Activated T-cell treated with anti-CD3 and anti-CD28 coated beads, Interleukin-2, amount 50 U/mL, for 24 hours (primary cell): ENCODE data around the gene NAIP.
"Not testable (repeated sequence)": the region's sequence is repeated elsewhere in the genome, so short reads cannot be mapped to it uniquely, and the experiment has no call there.

ENCODE experiments used
- DNase-seq: peaks from one replicate; pipeline ENCODE4 v3.0.0-alpha.2; 2020
- H3K27ac Mint-ChIP-seq: 2 replicates; pipeline ENCODE4 v1.8.0; 2020; ENCODE audit warnings: mild to moderate bottlenecking, mixed read lengths
- H3K27me3 Mint-ChIP-seq: 2 replicates; pipeline ENCODE4 v1.8.0; 2020; ENCODE audit warnings: mixed read lengths
- H3K36me3 Mint-ChIP-seq: 2 replicates; pipeline ENCODE4 v1.8.0; 2020; ENCODE audit warnings: low read depth, mixed read lengths
- H3K4me1 Mint-ChIP-seq: 2 replicates; pipeline ENCODE4 v1.8.0; 2020; ENCODE audit warnings: low read depth, mixed read lengths
- H3K4me3 Mint-ChIP-seq: 2 replicates; pipeline ENCODE4 v1.8.0; 2020; ENCODE audit warnings: mild to moderate bottlenecking, moderate library complexity, mixed read lengths
- H3K9me3 Mint-ChIP-seq: 2 replicates; pipeline ENCODE4 v1.8.0; 2020; ENCODE audit warnings: mixed read lengths

The NAIP gene, protein sequence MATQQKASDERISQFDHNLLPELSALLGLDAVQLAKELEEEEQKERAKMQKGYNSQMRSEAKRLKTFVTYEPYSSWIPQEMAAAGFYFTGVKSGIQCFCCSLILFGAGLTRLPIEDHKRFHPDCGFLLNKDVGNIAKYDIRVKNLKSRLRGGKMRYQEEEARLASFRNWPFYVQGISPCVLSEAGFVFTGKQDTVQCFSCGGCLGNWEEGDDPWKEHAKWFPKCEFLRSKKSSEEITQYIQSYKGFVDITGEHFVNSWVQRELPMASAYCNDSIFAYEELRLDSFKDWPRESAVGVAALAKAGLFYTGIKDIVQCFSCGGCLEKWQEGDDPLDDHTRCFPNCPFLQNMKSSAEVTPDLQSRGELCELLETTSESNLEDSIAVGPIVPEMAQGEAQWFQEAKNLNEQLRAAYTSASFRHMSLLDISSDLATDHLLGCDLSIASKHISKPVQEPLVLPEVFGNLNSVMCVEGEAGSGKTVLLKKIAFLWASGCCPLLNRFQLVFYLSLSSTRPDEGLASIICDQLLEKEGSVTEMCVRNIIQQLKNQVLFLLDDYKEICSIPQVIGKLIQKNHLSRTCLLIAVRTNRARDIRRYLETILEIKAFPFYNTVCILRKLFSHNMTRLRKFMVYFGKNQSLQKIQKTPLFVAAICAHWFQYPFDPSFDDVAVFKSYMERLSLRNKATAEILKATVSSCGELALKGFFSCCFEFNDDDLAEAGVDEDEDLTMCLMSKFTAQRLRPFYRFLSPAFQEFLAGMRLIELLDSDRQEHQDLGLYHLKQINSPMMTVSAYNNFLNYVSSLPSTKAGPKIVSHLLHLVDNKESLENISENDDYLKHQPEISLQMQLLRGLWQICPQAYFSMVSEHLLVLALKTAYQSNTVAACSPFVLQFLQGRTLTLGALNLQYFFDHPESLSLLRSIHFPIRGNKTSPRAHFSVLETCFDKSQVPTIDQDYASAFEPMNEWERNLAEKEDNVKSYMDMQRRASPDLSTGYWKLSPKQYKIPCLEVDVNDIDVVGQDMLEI (N-terminal part only)

DNA sequence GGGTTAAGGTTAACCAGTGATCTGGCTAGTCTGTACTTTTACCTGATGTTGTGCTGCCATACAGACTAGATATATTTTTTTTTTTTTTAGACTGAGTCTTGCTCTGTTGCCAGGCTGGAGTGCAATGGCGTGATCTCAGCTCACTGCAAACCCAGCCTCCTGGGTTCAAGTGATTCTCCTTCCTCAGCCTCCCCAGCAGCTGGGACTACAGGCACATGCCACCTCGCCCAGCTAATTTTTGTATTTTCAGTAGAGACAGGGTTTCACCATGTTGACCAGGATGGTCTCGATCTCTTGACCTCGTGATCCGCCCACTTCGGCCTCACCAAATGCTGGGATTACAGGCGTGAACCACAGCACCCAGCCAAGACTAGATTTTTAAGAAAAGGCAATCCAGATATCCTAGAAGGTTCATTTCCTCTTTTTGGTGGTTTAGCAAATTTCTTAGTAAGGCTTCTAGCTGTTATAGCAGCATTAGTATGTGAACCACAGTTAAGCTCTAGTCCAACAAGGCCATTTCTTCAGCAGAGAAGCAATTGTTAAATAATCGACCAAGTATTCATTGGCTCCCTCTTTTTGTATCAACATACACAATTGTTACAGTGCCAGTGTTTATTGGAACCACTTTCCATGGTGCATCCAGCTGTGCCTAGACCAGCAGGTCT, at the start of gene NAIP:
Gene NAIP, minus strand, starts transcription at position 51 of the 665 bp plus-strand sequence. CDS start 12,424 bp downstream, outside the sequence.
- not testable (repeated sequence) for H3K27me3 Mint-ChIP-seq, H3K4me3 Mint-ChIP-seq, H3K36me3 Mint-ChIP-seq

DNA sequence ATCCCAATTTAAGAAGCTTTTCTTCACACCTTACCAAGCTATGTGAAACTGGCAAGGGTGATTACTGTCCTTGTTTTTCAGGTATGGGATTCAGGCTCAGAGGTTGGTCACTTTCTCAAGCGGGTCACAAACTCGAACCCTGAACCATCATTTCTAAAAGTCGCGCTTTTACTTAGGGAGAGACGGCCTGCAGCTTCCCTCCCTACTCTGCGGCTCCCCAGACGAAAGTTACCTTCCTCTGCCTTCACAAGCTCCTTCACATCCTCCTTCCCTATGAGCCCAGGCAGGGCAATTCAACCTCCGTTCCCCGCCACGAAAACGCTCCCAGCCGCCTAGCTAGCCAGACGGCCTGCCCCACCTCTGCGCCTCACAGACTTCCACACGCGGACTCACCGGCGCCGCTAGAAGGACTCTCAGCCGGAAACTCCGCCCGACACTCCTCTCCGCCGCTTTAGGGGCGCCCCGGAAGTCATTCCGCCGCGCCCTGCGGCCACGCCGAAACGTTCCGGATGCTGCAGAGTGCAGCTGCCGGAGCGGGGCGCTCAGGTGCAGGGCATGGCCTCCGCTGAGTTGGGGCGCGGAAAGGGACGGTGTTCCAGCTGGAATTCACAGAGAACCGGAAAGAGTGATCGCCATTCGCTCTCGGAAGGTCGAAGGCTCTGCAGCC, 42.3 kb upstream of the NAIP start, which contains the start of gene GTF2H2:
Gene GTF2H2, minus strand, starts transcription at position 415 of the 667 bp plus-strand sequence. CDS start 4,913 bp downstream, outside the sequence.
- H3K4me1 Mint-ChIP-seq, H3K9me3 Mint-ChIP-seq, H3K36me3 Mint-ChIP-seq, H3K27ac Mint-ChIP-seq, H3K27me3 Mint-ChIP-seq, H3K4me3 Mint-ChIP-seq, DNase-seq: not testable (repeated sequence)

More for the DNA sequence above, at the start of gene NAIP:
- H3K9me3 Mint-ChIP-seq, H3K4me1 Mint-ChIP-seq, DNase-seq, H3K27ac Mint-ChIP-seq: not testable (repeated sequence)

DNA sequence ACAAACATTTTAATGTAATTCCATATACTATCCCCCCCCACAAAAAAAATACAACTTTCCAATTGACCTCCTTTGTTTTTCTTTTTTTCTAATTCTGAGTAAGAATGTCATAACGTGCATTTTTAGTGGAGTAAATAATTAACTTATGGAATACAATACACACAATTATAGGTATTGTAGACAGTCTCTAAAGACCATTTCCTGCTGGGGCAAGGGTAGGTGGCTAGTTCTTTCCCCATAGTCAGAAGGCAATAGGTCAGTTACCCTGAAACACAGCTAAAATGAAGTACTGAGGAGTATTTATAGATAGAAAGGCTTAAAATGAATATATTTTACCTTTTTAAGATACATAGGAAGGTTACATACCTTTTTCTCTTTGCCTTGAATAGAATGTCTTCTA, 36.2 kb upstream of the NAIP start:
- not testable (repeated sequence) for H3K36me3 Mint-ChIP-seq

DNA sequence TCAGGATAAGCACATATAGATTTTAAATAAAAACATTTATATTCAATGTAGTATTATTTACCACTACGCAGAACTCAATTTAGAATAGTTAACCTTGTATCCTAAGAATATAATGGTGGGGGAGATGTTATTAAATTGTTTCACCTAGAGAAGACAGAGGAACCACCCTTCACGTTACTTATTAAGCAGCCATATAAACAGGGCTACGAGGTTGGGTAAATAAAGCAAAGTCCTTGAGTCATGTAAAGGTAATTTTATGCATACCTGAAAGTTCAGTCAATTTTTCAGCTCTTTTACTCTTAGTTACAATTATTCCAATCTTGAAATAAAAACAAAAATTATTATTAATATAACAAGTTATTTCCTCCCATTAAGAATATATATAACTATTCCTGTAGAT, 34.3 kb upstream of the NAIP start:
- H3K9me3 Mint-ChIP-seq, H3K4me3 Mint-ChIP-seq, H3K36me3 Mint-ChIP-seq, H3K27ac Mint-ChIP-seq, DNase-seq, H3K4me1 Mint-ChIP-seq, H3K27me3 Mint-ChIP-seq: not testable (repeated sequence)

More for the DNA sequence above, 36.2 kb upstream of the NAIP start:
- H3K4me3 Mint-ChIP-seq, H3K9me3 Mint-ChIP-seq, H3K27ac Mint-ChIP-seq, H3K27me3 Mint-ChIP-seq, H3K4me1 Mint-ChIP-seq, DNase-seq: not testable (repeated sequence)

DNA sequence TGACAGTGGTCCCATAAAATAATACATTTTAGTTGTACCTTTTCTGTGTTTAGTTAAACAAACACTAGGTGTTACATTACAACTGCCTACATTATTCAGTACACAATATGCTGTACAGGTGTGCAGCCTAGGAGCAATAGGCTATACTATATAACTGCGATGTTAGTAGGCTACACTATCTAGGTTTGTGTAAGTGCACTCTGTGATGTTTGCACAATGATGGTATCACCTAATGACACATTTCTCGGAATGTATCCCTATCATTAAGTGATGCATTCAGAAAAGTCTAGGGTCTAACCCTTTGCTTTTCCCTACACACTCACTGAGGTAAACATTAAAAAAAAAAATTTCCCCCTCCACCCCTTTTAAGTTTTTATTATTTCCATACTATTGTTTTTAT, 19.7 kb upstream of the NAIP start:
- H3K27ac Mint-ChIP-seq, H3K9me3 Mint-ChIP-seq, DNase-seq, H3K27me3 Mint-ChIP-seq, H3K4me1 Mint-ChIP-seq, H3K4me3 Mint-ChIP-seq, H3K36me3 Mint-ChIP-seq: not testable (repeated sequence)

DNA sequence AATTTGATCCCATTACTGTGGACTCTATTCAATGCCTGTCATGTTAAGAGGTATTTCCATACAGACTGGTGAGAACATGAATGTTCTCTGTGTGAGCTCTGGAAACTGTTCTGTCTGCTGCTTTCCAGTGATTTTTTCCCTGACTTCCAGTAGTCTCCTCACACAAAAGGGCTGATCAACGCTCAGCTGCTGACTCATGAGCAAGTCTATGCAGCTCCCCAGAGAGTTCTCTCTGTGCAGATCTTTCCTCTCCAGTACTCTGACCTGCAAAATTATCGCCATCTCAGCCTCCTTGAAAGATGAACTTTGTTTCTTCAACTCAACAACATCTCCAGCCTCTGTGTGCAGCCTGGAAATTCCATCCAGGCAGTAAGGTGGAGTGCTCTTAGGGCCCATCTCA, 19.0 kb upstream of the NAIP start:
- H3K27me3 Mint-ChIP-seq, H3K4me1 Mint-ChIP-seq, H3K9me3 Mint-ChIP-seq, H3K27ac Mint-ChIP-seq, DNase-seq, H3K36me3 Mint-ChIP-seq, H3K4me3 Mint-ChIP-seq: not testable (repeated sequence)

DNA sequence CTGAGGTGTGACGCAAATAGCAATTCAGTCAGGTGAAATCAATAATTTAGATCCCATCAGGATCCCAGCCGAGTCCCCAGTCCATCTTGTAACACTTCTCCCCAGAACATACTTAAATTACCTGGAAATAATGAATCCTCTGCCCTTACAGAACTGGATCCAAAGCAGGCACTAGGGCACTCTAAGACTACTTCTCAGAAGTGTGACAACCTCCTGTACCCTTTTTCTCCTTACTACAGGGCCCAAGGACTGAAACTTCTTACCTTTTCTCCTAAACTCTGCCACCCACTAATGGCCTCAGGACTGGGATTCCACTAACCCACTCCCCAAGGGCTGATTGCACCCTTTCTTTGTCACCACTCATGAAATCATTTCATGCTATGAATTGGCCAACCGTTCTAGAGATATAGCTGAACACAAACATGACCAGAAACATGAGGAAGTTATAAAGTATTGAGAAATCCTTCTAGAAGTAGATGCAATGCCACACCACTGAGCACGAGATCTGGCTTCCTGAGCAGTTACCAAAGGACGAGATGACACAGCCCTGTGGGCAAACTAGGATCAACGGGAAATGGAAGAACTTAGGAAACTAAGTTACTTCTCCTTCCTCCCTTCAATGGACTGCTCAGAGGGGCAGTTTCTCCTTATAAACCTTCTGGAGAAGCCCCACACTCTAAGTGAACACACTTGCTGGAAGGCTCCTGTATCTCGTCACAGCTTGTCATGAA, 6.1 kb upstream of the NAIP start:
- not testable (repeated sequence) for DNase-seq, H3K4me3 Mint-ChIP-seq, H3K27ac Mint-ChIP-seq, H3K27me3 Mint-ChIP-seq, H3K9me3 Mint-ChIP-seq, H3K4me1 Mint-ChIP-seq
- H3K36me3 Mint-ChIP-seq = peaks cover 14% of the 10 kb centered on the region

DNA sequence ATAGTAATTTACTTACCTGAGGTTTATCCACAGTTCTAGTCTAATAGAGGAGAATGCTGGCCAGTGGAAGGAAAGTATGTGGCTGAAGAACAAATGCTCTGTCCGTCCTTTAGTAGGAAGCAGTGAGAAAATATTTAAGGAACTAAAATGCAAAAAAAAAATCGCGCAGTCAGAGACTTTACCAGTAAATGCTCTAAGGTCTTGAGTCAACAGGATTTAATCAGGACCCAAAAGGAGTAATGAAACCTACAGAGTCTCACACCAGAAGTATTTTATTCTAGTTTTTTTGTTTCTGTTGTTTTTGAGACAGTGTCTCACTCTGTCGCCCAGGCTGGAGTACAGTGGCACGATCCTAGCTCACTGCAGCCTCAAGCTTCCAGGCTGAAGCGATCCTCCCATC, 4.5 kb downstream of the NAIP start:
- H3K4me1 Mint-ChIP-seq, H3K4me3 Mint-ChIP-seq, H3K27me3 Mint-ChIP-seq, DNase-seq, H3K27ac Mint-ChIP-seq, H3K36me3 Mint-ChIP-seq, H3K9me3 Mint-ChIP-seq: not testable (repeated sequence)

DNA sequence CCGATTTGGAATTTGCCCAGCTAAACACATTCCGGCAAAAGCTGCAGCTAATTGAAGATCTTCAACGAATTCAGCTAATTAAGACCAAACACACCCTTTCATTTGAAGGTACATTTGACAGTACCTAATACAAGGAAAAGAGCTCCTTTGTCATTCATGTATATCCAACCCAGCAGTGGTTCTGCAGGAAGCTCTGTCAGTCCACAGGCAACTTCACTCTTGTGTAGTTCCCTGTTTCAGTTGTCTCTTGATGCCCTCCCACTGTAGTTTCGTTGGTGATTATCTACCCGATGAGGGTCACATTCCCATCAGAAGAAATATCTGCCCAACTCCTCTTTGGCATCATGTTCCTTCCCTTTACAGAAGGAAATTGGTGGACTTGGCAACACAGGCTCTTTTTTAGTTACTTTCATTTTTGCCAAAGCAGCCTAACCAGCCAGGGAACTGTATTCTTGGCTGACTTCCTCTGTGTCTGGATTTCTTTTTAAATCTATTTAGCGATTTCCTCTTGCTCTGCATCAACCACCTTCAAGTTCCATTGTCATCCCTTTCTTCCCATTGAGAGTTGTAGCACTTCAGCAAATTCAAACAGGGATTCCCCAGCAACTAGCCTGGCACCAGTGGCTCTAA, 6.6 kb downstream of the NAIP start:
- not testable (repeated sequence) for H3K9me3 Mint-ChIP-seq, H3K4me1 Mint-ChIP-seq, H3K27me3 Mint-ChIP-seq, DNase-seq, H3K27ac Mint-ChIP-seq, H3K36me3 Mint-ChIP-seq, H3K4me3 Mint-ChIP-seq

DNA sequence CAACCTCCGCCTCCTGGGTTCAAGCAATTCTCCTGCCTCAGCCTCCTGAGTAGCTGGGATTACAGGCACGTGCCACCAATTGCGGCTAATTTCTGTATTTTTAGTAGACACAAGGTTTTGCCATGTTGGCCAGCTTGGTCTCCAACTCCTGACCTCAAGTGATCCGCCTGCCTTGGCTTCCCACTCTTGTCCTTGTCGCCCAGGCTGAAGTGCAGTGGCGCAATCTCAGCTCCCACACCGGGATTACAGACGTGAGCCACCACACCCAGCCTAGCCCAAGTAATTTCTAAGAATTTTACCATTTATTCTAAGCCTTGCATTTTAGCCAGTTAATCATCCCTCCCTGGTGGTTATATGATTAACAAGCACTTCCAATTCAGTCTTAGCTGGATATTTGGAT, 11.0 kb downstream of the NAIP start:
- Mint-ChIP-seq H3K4me1 (no peaks in the 10 kb centered on the region), H3K27ac (no peak overlapping the region), H3K36me3 (no peaks in the 10 kb centered on the region), H3K9me3 (no peaks in the 10 kb centered on the region), H3K27me3 (no peaks in the 10 kb centered on the region), H3K4me3 (no peak overlapping the region)
- DNase-seq = no peak

DNA sequence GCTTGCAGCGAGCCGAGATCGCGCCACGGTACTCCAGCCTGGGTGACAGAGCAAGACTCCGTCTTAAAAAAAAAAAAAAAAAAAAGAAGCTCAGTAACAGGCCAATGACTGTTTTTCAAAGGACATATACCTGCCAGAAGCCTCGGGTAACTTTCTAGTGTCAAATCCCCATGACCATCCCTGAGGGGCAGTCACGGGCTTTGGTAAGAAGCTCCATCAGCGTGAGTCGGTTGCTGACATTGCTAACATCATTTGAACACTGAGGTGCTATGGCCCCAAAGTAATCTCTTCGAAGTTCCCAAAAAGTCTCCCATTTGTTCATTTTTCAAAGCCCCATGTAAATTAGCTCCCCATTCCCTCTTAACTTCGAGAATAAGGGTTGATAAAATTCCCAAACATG, 11.6 kb downstream of the NAIP start:
- Mint-ChIP-seq H3K36me3 (no peaks in the 10 kb centered on the region), H3K27me3 (no peaks in the 10 kb centered on the region), H3K4me3 (no peak overlapping the region), H3K4me1 (no peaks in the 10 kb centered on the region), H3K27ac (no peak overlapping the region), H3K9me3 (no peaks in the 10 kb centered on the region)
- DNase-seq = no peak

DNA sequence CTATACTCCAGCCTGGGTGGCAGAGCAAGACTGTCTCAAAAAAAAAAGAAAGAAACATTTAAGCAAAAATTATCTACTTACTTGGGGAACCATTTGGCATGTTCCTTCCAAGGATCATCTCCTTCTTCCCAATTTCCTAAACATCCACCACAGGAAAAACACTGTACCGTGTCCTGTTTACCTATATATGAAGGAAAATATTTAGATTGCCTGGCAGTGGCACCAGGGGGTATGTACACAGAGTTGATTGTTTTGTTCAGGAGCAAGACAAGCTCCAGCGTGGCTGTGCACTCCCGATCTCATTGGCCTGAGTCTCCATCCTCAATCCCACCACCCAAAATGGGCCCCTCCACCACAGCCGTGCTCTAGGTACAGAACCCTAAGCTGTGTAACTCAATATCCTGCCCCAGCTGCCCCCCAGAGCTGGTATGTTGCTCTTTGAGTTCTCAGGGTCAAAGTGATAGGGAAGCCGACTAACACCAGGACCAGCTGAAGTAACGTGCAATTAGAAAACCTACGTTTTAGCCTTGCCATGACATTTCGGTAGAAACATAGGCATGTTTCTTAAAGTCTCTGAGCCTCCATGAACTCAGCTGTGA, 13.8 kb downstream of the NAIP start:
- Mint-ChIP-seq H3K4me1 (no peaks in the 10 kb centered on the region), H3K9me3 (no peaks in the 10 kb centered on the region), H3K27me3 (no peaks in the 10 kb centered on the region), H3K27ac (no peak overlapping the region), H3K36me3 (no peaks in the 10 kb centered on the region), H3K4me3 (no peak overlapping the region)
- no peak for DNase-seq

DNA sequence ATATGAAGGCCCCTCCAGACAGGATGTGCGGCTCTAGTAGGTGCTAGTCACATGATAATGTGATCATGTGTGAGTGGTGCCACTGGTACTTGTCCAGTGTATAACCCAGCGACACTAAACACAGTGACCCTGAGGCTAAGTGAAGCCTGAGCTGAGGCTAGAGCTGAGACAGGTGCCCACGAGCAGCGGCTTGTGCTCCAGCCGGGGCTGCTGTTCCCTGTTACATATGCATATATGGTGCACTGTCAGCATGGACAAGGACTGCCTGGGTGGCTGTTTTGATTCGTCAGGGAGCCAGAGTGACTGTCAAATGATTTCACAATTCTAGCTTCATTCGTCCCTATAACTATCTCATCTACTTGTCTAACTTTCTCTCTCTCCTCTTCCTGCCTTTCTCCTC, 18.2 kb downstream of the NAIP start:
- not testable (repeated sequence) for H3K9me3 Mint-ChIP-seq, H3K27ac Mint-ChIP-seq, DNase-seq

More for the DNA sequence above, 18.2 kb downstream of the NAIP start:
- H3K36me3 Mint-ChIP-seq, H3K4me3 Mint-ChIP-seq, H3K27me3 Mint-ChIP-seq, H3K4me1 Mint-ChIP-seq: not testable (repeated sequence)
